Fibroblast of skin of right biceps (primary cell): ENCODE data around the gene MCM6.
"Not testable (repeated sequence)": the region's sequence is repeated elsewhere in the genome, so short reads cannot be mapped to it uniquely, and the experiment has no call there.

Experiments used
- DNase-seq: peaks from one replicate; pipeline ENCODE4 v3.0.0-alpha.2; 2013

Gene MCM6

GRCh38 chr2:135818937-135819610 is 57.2 kb downstream of the MCM6 start:
- DNase-seq = peak; percentile 48

- no peak for DNase-seq
These were observed 58.3 kb downstream of the MCM6 start for GRCh38 chr2:135817951-135818350.

- DNase-seq = no peak
These were observed 58.8 kb downstream of the MCM6 start for GRCh38 chr2:135817466-135817865.

- no peak for DNase-seq
These were observed 61.0 kb downstream of the MCM6 start for GRCh38 chr2:135815269-135815668.

- DNase-seq = no peak
These were observed 63.2 kb downstream of the MCM6 start for GRCh38 chr2:135812907-135813511.

- not testable (repeated sequence) for DNase-seq
These were observed 68.4 kb downstream of the MCM6 start for GRCh38 chr2:135807874-135808273.

- DNase-seq = no peak
These were observed 73.0 kb downstream of the MCM6 start for GRCh38 chr2:135803278-135803677.

GRCh38 chr2:135802350-135802749 is 73.9 kb downstream of the MCM6 start:
- no peak for DNase-seq

GRCh38 chr2:135800513-135801460 is 75.5 kb downstream of the MCM6 start:
- no peak for DNase-seq

GRCh38 chr2:135799738-135800137 is 76.5 kb downstream of the MCM6 start:
- DNase-seq = no peak

GRCh38 chr2:135798762-135799161 is 77.5 kb downstream of the MCM6 start:
- DNase-seq = no peak

- no peak for DNase-seq
These were observed 78.0 kb downstream of the MCM6 start for GRCh38 chr2:135798275-135798705.

GRCh38 chr2:135797497-135798274 is 78.6 kb downstream of the MCM6 start:
- DNase-seq = peak; percentile 76

- no peak for DNase-seq
These were observed 79.6 kb downstream of the MCM6 start for GRCh38 chr2:135796606-135797005.

- DNase-seq = not testable (repeated sequence)
These were observed 80.6 kb downstream of the MCM6 start for GRCh38 chr2:135795641-135796040.

GRCh38 chr2:135792401-135793150 is 83.7 kb downstream of the MCM6 start:
- DNase-seq = no peak

- peak; percentile 38 for DNase-seq
These were observed 84.6 kb downstream of the MCM6 start for GRCh38 chr2:135791418-135792190.

- DNase-seq = no peak
These were observed 85.8 kb downstream of the MCM6 start for GRCh38 chr2:135790423-135790822.
